Activated gamma-delta T cell (primary cell): ENCODE measurements around the gene HIRA.
"Not testable (repeated sequence)": the region's sequence is repeated elsewhere in the genome, so short reads cannot be mapped to it uniquely, and the experiment has no call there.

Experiments used
- DNase-seq: peaks from one replicate; lab custom pipeline; 2025; lab: John Stamatoyannopoulos, UW

The HIRA gene

GRCh38 chr22:19385221-19385906 is 46.2 kb downstream of the HIRA start:
- DNase-seq, result no peak

- no peak for DNase-seq
Measured at GRCh38 chr22:19383292-19383691, 48.2 kb downstream of the HIRA start.

GRCh38 chr22:19382240-19382639 is 49.3 kb downstream of the HIRA start:
- no peak for DNase-seq

- no peak for DNase-seq
Measured at GRCh38 chr22:19378344-19378674, 53.2 kb downstream of the HIRA start.

GRCh38 chr22:19377565-19378343 is 53.8 kb downstream of the HIRA start:
- DNase-seq, result no peak

GRCh38 chr22:19376971-19377370 is 54.6 kb downstream of the HIRA start:
- DNase-seq, result no peak

GRCh38 chr22:19376247-19376646 is 55.3 kb downstream of the HIRA start:
- no peak for DNase-seq

GRCh38 chr22:19375435-19375834 is 56.1 kb downstream of the HIRA start:
- no peak for DNase-seq

GRCh38 chr22:19374410-19374809 is 57.1 kb downstream of the HIRA start:
- DNase-seq, result no peak

GRCh38 chr22:19373450-19373849 is 58.1 kb downstream of the HIRA start:
- no peak for DNase-seq

- DNase-seq, result no peak
Measured at GRCh38 chr22:19371893-19372292, 59.6 kb downstream of the HIRA start.

GRCh38 chr22:19368876-19369275 is 62.7 kb downstream of the HIRA start:
- DNase-seq, result no peak

- no peak for DNase-seq
Measured at GRCh38 chr22:19367763-19368367, 63.7 kb downstream of the HIRA start.

- not testable (repeated sequence) for DNase-seq
Measured at GRCh38 chr22:19363541-19363940, 68.0 kb downstream of the HIRA start.

GRCh38 chr22:19361501-19362103 is 69.9 kb downstream of the HIRA start:
- no peak for DNase-seq

GRCh38 chr22:19360862-19361261 is 70.7 kb downstream of the HIRA start:
- DNase-seq, result no peak

- no peak for DNase-seq
Measured at GRCh38 chr22:19360300-19360792, 71.2 kb downstream of the HIRA start.

- no peak for DNase-seq
Measured at GRCh38 chr22:19359554-19360299, 71.8 kb downstream of the HIRA start.

GRCh38 chr22:19358703-19359553 is 72.6 kb downstream of the HIRA start:
- no peak for DNase-seq

- DNase-seq, result no peak
Measured at GRCh38 chr22:19358195-19358594, 73.3 kb downstream of the HIRA start.
